NB4 (cell line): ENCODE results near the gene PRSS2.

Experiments used
- MYC ChIP-seq: IDR thresholded peaks from 2 replicates; pipeline ENCODE4 v1.6.1; 2011; ENCODE audit warnings: low read depth, low read length
- POLR2A ChIP-seq: IDR thresholded peaks from 2 replicates; pipeline ENCODE4 v1.6.1; 2011; ENCODE audit warnings: mild to moderate bottlenecking; ENCODE audit not compliant: insufficient read length; ENCODE audit errors: extremely low read depth
- TF ChIP-seq, protein P1 (sequence below): IDR thresholded peaks from one replicate; pipeline ENCODE4 v1.5.1; 2012; ENCODE audit warnings: low read depth, low read length
- TF ChIP-seq, protein P2 (sequence below): IDR thresholded peaks from 2 replicates; pipeline ENCODE4 v1.6.1; 2011; ENCODE audit warnings: low read depth, low read length

DNA sequence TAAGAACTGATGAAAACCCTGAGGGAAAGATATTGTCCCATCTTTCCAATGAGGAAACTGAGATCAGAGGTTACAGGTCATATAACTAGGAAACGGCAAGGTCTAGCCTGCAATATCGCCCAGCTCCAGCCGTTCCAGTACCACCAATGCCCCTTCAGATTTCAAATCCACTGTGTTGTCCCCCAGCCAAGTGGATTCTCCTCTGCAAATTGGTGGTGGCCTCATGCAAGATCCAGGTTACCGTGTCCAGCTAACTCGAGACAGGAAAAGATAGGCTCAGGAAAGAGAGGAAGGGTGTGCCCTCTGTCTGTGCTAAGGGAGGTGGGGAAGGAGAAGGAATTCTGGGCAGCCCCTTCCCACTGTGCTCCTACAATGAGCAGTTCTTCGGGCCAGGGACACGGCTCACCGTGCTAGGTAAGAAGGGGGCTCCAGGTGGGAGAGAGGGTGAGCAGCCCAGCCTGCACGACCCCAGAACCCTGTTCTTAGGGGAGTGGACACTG lies 25.3 kb downstream of the PRSS2 start:
- no peak for TF ChIP-seq POLR2A
- TF ChIP-seq, protein P1, sequence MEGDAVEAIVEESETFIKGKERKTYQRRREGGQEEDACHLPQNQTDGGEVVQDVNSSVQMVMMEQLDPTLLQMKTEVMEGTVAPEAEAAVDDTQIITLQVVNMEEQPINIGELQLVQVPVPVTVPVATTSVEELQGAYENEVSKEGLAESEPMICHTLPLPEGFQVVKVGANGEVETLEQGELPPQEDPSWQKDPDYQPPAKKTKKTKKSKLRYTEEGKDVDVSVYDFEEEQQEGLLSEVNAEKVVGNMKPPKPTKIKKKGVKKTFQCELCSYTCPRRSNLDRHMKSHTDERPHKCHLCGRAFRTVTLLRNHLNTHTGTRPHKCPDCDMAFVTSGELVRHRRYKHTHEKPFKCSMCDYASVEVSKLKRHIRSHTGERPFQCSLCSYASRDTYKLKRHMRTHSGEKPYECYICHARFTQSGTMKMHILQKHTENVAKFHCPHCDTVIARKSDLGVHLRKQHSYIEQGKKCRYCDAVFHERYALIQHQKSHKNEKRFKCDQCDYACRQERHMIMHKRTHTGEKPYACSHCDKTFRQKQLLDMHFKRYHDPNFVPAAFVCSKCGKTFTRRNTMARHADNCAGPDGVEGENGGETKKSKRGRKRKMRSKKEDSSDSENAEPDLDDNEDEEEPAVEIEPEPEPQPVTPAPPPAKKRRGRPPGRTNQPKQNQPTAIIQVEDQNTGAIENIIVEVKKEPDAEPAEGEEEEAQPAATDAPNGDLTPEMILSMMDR = no peak
- TF ChIP-seq, protein P2, sequence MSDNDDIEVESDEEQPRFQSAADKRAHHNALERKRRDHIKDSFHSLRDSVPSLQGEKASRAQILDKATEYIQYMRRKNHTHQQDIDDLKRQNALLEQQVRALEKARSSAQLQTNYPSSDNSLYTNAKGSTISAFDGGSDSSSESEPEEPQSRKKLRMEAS = no peak
- no peak for TF ChIP-seq MYC
